ENCODE results near the gene ABCF2. TPM values are rescaled to one million over a fixed set of nuclear protein-coding genes. Genes with fewer than 3 reads are reported as not detected.

Gene ABCF2
- total and polyA plus RNA-seq, 4 donors, result 6.3 to 15.6 (median 10.5) TPM

DNA sequence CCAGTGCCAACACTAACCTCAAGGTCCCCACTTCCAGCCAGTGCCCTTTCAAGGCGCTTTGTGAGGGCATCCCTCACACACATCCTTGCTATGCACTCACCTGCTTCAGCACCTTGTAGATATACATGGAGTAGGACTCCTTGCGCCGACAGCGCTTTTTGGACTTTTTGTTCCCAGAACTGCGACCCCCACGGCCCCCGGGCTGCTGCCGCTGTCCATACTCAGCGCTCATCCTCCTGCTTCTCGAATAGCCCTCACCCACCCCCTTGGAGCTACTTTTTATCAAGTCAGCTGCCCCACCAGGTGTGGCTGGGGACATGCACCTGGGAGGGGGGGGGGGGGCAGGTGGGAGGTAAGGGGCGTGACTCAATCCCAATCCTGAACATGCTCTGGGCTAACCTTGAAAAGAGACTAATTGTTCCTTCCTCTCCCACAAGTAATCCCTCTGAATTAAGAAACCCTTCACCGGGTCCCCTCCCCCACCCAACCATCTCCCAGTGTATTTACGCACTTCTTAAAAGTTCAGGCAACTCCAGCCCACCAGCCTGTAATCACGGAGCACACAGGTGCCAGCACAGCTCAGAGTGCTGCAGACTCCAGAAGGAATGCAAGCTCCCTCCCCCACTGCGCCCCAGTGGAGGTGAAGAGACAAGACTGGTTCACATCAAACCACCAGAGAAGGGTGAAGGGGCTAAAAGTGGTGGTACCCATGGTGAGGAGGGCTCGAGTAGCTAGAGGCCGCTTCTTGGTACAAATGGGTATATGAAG lies 16.7 kb downstream of the ABCF2 start, which contains the start of gene H2BK1:
Gene H2BK1 (minus strand): TSS at position 402 of the 768 bp plus-strand sequence. CDS start 170 bp downstream, at position 232.
- TF ChIP-seq FOXA1 (IDR thresholded peaks at IDR 0.05), result no peak
- no peak for TF ChIP-seq TAF1 (conservative IDR thresholded peaks at IDR 0.05)
- no peak for TF ChIP-seq SP1 (IDR thresholded peaks at IDR 0.05)
- no peak within 1 kb of the TSS for H3K4me3 ChIP-seq (ENCODE audit: low read depth in 1 of 3, low read length in 3 of 3)
- no peak within 1 kb of the TSS for H3K9ac ChIP-seq (ENCODE audit: low read depth in 1 of 2, low read length in 2 of 2)
- H3K4me1 ChIP-seq (ENCODE audit: control insufficient read depth in 4 of 4, insufficient read depth in 4 of 4, low read length in 3 of 4), result no peaks in the 10 kb centered on the region
- WGBS, result 84% methylated on average over 17 of the region's 17 CpGs
- H3K9me3 ChIP-seq (ENCODE audit: control insufficient read depth in 4 of 4, low read length in 3 of 4), result no peaks in the 10 kb centered on the region
- peaks cover 0 to 6% (median 0%) of the 10 kb centered on the region in 4 donors for H3K27me3 ChIP-seq (ENCODE audit: control insufficient read depth in 4 of 4, insufficient read depth in 4 of 4, low read length in 3 of 4)
- peaks cover 10 to 27% (median 19%) of the 10 kb centered on the region in 4 donors for H3K36me3 ChIP-seq (ENCODE audit: control insufficient read depth in 4 of 4, insufficient read depth in 3 of 4, low read depth in 1 of 4, low read length in 3 of 4)
- DNase-seq (ENCODE audit: low spot score), result no peak
- H3K27ac ChIP-seq (ENCODE audit: low read depth in 1 of 2, low read length in 2 of 2), result no peak within 1 kb of the TSS

DNA sequence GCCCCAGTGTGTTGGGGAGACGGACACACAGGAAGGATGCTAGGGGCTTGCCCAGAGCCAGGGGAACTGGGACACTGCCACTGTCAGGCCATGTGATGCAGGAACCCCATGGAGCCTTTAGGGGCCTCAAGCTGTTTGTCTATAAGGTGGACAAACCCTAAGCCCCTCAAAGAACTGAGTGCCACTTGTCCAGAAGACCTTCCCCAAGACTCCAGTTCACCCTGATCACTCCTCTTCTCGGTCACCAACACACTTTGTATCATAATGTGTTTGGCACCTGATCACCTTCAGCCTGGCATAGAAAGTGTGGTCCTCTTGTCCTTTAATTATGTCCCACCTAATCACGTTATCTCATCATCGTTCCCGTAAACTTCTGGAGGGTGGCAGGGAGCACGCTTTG lies 17.4 kb downstream of the ABCF2 start:
- no peaks in the 10 kb centered on the region for H3K4me1 ChIP-seq (ENCODE audit: control insufficient read depth in 4 of 4, insufficient read depth in 4 of 4, low read length in 3 of 4)
- TF ChIP-seq HNF4G (IDR thresholded peaks at IDR 0.05) (no peak), GABPA (IDR thresholded peaks at IDR 0.05 in 1 of 2, conservative IDR thresholded peaks at IDR 0.05 in 1 of 2) (no peak), HNF4A (conservative IDR thresholded peaks at IDR 0.05) (no peak), RXRA (IDR thresholded peaks at IDR 0.05) (no peak), YY1 (IDR thresholded peaks at IDR 0.05) (no peak), SP1 (IDR thresholded peaks at IDR 0.05) (no peak)
- TF ChIP-seq, protein P1, sequence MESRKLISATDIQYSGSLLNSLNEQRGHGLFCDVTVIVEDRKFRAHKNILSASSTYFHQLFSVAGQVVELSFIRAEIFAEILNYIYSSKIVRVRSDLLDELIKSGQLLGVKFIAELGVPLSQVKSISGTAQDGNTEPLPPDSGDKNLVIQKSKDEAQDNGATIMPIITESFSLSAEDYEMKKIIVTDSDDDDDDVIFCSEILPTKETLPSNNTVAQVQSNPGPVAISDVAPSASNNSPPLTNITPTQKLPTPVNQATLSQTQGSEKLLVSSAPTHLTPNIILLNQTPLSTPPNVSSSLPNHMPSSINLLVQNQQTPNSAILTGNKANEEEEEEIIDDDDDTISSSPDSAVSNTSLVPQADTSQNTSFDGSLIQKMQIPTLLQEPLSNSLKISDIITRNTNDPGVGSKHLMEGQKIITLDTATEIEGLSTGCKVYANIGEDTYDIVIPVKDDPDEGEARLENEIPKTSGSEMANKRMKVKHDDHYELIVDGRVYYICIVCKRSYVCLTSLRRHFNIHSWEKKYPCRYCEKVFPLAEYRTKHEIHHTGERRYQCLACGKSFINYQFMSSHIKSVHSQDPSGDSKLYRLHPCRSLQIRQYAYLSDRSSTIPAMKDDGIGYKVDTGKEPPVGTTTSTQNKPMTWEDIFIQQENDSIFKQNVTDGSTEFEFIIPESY (IDR thresholded peaks at IDR 0.05), result no peak
- TF ChIP-seq, protein P2, sequence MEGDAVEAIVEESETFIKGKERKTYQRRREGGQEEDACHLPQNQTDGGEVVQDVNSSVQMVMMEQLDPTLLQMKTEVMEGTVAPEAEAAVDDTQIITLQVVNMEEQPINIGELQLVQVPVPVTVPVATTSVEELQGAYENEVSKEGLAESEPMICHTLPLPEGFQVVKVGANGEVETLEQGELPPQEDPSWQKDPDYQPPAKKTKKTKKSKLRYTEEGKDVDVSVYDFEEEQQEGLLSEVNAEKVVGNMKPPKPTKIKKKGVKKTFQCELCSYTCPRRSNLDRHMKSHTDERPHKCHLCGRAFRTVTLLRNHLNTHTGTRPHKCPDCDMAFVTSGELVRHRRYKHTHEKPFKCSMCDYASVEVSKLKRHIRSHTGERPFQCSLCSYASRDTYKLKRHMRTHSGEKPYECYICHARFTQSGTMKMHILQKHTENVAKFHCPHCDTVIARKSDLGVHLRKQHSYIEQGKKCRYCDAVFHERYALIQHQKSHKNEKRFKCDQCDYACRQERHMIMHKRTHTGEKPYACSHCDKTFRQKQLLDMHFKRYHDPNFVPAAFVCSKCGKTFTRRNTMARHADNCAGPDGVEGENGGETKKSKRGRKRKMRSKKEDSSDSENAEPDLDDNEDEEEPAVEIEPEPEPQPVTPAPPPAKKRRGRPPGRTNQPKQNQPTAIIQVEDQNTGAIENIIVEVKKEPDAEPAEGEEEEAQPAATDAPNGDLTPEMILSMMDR (IDR thresholded peaks at IDR 0.05; ENCODE audit: low read depth, low read length, missing input control), result no peak
- H3K9ac ChIP-seq (ENCODE audit: low read depth in 1 of 2, low read length in 2 of 2), result no peak overlapping the region
- no peak overlapping the region for H3K4me3 ChIP-seq (ENCODE audit: low read depth in 1 of 3, low read length in 3 of 3)
- H3K27ac ChIP-seq (ENCODE audit: low read depth in 1 of 2, low read length in 2 of 2), result no peak overlapping the region
- no peaks in the 10 kb centered on the region for H3K9me3 ChIP-seq (ENCODE audit: control insufficient read depth in 4 of 4, low read length in 3 of 4)
- H3K27me3 ChIP-seq (ENCODE audit: control insufficient read depth in 4 of 4, insufficient read depth in 4 of 4, low read length in 3 of 4), result peaks cover 0 to 6% (median 0%) of the 10 kb centered on the region in 4 donors
- DNase-seq (ENCODE audit: low spot score), result no peak
- H3K36me3 ChIP-seq (ENCODE audit: control insufficient read depth in 4 of 4, insufficient read depth in 3 of 4, low read depth in 1 of 4, low read length in 3 of 4), result peaks cover 5 to 20% (median 13%) of the 10 kb centered on the region in 4 donors
- WGBS, result 89% methylated on average over 6 of the region's 6 CpGs

DNA sequence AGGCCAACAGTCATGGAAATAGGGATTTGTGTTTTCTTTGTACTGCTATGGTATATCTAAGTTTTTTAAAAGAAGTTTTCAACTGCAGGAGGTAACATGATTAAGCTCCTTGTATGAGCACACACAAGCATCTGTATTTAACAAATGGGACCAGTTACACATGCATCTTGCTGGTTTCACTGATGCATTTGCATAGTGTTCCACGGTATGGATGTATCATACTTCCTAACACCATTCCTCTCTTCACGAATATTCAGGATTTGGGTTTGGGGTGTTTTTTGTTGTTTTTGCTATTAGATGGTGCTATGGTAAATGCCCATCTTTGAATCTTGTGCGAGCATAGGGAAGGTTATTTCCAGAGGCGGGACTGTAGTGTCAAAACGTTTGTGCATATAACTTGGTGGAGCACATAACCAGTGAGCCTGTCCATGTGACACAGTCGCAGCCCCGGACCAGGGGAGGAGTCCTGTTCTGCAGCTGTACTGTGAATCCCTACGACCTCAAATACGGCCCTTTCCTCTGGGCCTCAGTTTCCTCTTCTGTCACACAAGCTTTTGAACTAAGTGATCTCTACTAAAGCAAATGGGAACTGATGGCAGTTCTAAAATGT lies 18.6 kb downstream of the ABCF2 start:
- no peak overlapping the region for H3K4me3 ChIP-seq (ENCODE audit: low read depth in 1 of 3, low read length in 3 of 3)
- no peak overlapping the region for H3K9ac ChIP-seq (ENCODE audit: low read depth in 1 of 2, low read length in 2 of 2)
- H3K36me3 ChIP-seq (ENCODE audit: control insufficient read depth in 4 of 4, insufficient read depth in 3 of 4, low read depth in 1 of 4, low read length in 3 of 4), result peaks cover 1 to 7% (median 3%) of the 10 kb centered on the region in 4 donors
- no peaks in the 10 kb centered on the region for H3K4me1 ChIP-seq (ENCODE audit: control insufficient read depth in 4 of 4, insufficient read depth in 4 of 4, low read length in 3 of 4)
- no peaks in the 10 kb centered on the region for H3K9me3 ChIP-seq (ENCODE audit: control insufficient read depth in 4 of 4, low read length in 3 of 4)
- no peak for TF ChIP-seq RXRA (IDR thresholded peaks at IDR 0.05)
- no peak for TF ChIP-seq FOXA1 (IDR thresholded peaks at IDR 0.05)
- TF ChIP-seq, protein P3, sequence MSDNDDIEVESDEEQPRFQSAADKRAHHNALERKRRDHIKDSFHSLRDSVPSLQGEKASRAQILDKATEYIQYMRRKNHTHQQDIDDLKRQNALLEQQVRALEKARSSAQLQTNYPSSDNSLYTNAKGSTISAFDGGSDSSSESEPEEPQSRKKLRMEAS (IDR thresholded peaks at IDR 0.05), result no peak
- TF ChIP-seq HNF4A (conservative IDR thresholded peaks at IDR 0.05), result no peak
- TF ChIP-seq SP1 (IDR thresholded peaks at IDR 0.05), result no peak
- no peak for TF ChIP-seq YY1 (IDR thresholded peaks at IDR 0.05)
- TF ChIP-seq RAD21 (IDR thresholded peaks at IDR 0.05), result no peak
- TF ChIP-seq TAF1 (conservative IDR thresholded peaks at IDR 0.05), result no peak
- TF ChIP-seq, protein P4, sequence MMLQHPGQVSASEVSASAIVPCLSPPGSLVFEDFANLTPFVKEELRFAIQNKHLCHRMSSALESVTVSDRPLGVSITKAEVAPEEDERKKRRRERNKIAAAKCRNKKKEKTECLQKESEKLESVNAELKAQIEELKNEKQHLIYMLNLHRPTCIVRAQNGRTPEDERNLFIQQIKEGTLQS (IDR thresholded peaks at IDR 0.05), result no peak
- H3K27ac ChIP-seq (ENCODE audit: low read depth in 1 of 2, low read length in 2 of 2), result no peak overlapping the region
- peaks cover 0 to 12% (median 0%) of the 10 kb centered on the region in 4 donors for H3K27me3 ChIP-seq (ENCODE audit: control insufficient read depth in 4 of 4, insufficient read depth in 4 of 4, low read length in 3 of 4)
- no peak for DNase-seq (ENCODE audit: low spot score)
- 69% methylated on average over 9 of the region's 9 CpGs for WGBS
